HG03442 (cell line): ENCODE results near the gene USP48.

ENCODE experiments used
- ATAC-seq: cut with Tn5 transposase; IDR thresholded peaks from one replicate; pipeline ENCODE4 v1.9.1; 2021; ENCODE audit warnings: mild to moderate bottlenecking, moderate library complexity; ENCODE audit not compliant: unreplicated experiment

USP48 gene

DNA sequence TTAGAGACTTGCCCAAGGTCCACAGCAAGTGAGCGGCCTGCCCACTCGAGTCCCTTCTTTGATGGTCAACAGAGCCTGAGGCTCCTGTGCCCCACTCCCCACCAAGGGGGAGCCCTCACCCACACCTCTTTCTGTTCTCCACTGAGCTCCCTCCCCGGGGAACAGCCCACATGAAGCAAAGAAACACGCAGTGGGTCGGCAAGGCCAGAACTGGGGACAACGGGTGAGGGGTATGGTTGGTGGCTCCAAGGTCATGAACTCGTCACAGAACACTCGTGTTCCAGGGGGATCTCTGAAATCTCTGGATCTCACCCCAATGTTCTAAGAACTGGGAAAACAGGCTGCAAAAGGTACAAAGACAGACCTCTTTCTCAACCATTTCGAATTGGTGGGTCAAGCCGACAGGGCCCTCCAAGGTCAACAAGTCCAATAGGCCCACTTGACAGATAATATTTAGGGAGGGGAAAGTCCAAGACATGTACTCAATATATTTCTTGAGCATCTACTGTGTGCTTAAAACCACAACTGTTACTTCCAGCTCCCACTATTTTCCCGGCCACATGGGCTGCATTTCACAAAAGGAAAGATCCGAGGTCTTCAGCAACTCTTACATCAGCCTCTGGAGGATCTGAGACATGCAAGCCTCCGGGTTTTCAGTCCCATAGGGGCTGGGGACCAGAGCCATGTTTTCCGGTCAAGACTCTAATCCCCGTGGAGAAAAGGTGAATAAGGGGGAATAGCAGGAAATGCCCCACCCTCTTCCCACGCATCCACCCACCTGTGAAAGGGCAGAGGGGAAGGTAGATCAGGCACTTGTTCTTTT lies 112.7 kb downstream of the USP48 start:
- ATAC-seq = no peak

DNA sequence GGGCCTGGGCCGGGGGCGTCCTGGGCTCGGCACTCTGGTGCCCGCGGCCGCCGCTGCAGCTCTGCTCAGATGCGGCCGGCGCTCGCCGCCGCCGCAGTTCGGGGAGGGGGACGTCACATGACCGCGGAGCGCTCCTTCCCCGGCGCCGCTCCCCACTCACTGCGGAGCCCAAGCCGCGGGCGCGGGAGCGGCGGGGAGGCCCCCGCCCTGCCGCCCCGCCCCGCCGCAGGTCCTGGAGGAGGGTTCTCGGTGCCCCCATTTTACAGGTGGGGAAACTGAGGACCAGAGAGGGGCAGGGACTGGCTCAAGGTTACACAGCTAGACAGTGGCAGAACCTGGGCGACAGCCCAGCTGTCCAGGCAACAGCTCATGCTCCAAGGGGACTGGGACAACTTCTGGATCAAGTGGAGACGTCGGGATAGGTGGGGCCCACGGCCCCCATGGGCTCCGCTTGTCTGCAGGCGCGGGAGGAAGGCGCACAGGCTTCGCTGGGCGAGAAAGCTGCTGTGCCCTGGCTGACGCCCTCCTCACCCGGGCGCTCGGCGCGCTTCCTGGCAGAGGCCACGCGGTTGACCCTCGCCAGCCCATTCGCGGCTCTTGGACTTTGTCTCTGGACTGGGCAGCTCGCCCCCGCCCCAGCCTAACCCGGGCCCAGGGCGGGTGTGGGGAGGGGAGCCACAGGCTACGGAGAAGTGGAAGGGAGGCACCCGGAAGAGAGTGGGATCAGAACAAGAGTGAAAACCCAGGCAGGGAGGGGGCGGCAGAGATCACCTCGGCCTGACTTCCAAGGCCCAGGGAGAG lies 113.5 kb downstream of the USP48 start, which contains the start of gene RAP1GAP:
Gene RAP1GAP (minus strand): TSS at position 100 of the 801 bp plus-strand sequence. CDS start 49,325 bp downstream, outside the sequence.
- ATAC-seq = no peak

DNA sequence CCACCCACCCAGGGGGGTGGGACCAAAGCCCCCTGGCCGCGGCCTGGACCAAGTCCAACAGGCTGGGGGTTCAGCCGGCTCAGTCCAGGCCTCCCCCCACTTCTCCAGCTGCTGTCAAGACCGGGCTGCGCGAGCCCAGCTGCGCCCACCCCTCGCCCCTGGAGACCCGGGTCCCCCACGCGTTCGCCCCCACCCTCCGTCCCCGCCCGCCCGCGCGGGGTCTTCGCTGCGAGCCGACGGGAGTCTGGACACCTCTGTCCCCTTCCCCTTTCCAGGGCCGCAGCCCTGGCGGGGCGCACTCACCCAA lies 114.0 kb downstream of the USP48 start:
- ATAC-seq = no peak

DNA sequence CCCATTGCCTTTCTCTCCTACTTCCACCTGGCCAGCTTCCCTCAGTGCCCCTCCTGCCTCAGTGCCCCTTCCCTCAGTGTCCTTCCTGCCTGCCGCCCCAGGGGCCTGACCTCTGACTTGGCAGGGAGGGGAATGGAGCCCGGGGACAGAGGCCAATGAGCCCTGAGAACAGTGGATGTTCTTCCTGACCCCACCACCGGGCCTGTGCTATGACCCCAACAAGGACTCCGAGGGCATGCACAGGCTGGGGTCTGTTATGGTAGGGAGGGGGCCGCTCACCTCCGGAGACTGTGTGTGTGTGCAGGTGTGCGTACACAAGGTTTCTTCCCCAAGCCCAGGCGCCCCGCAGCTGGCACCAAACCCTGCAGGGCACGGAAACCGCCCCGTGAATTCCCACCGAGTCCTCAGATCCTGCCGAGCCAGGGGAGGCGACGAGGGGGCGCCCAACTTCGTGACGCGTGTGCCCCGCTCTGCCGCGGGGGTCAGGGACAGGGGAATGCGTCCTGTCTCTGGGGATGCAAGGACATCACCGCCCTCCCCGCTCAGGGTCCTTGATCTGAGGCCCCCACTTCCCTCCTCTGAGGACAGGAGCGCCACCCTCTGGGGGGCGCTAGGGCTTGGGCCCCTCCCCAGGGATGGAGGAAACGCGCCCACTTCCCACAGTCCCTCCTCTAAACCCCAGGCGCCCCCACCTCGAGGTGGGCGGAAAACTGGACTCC lies 114.6 kb downstream of the USP48 start:
- no peak for ATAC-seq

DNA sequence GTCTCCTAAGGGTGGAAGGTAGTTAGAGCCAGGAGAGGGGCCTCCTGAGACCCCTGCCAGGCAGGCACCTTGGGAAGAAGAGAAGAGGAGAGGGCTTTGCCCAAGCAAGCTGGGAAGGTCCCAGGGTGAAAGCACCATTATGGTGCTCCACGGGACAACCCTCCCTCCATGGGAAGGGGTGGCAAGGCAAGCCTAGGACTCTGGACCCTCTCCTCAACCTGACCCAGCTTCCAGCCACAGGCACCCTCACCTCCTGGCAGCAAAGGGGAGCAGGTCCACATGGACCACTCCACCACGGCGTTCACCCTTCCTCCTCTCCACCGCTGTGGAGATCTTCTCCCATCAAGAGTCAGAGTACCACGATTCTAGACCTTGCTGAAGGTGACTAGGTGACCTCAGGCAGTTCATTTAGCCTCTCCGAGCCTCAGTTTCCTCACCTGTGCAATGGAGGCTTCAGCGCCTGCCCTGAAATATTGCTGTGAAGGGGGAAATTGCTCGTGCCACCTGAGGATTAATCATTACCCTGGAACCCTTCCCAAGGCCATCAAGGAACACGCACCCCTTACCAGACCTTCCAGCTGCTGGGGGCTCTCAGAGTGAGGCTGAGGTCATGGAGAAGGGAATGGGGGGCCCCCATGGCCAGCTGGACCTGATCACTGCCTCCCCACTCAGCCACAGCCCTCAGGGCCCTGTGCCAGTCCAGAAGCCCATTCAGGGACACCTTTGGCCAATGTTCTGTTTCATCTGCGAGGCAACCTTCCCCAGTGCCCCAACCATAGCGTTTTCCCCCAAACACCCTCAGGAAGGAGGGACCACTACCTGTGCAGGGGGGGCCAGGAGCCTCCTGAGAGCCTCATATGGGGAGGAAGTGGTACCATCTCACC lies 115.4 kb downstream of the USP48 start:
- ATAC-seq = no peak

DNA sequence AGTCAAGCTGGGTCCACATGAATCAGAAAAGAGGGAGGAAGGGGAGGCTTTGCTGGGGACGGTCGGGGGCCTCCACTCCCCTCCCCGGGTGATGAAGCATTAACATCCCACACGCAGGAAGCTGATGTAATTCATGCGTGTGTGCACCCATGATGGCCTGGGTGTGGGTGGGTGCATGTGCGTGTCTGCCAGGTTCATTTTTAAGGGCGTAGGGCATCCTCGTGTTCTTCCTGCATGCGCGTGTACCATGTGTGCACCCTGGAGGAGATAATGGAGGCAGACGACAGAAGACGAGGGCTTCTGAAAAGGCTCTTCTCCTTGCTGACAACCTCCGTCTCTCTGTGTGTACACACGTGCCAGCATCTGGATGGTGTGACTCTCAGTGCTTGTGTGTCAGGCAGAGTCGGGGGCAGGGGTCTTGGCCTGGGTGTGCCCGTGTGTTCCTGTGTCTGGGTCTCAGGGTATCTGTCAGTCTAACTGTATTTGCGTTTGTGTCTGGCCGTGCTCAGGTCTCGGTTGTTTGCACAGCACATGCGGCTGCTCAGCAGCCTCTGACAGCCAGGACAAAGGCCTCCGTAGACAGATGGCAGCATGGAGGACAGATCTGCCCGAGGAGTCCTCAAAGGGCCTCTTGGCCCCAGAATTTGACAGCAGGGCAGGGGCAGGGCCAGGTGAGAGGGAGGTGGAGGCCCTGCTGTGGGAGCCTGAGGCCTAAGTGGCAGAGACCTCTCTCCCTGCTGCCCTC lies 116.2 kb downstream of the USP48 start:
- ATAC-seq = no peak

DNA sequence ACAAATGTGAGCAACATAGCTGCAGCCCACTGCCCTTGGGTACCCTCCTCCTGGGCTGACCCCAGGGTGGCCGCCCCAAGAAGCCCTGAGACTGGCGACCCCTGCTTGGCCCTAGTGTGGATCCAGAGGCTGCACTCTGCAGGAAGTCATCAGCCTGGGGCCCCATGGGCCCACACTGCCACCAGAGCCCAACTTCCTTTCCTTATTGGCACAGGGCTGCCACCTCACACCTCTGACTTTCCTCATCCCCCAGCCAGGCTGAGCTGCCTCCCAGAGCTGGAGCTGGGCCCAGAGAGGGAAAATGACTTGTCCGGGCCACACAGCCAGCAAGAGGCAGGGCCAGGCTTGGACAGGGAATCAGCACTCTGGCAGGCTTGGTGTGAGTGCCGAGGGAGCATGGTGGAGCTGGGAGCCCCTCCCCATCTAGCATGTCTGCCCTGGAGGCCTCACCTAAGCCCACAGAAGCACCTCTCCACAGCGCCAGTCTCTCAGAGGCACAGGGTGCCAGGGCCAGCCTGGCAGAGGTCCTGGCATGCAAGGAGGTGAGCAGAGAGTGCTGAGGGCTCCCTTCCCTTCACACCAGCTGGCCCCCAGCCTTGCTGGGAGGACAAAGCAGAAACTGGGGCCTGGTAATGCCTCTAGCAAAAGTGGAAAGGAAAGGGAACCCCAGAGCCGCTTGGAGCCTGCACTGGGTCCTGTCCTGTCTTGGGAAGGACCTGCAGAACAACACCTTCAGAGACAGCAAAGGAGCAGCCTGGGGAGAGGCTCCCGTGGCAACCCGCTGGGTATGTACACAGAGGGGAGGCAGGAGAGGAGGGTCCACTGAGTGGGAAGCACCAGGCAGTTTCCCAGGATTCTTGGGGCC lies 117.0 kb downstream of the USP48 start:
- no peak for ATAC-seq

DNA sequence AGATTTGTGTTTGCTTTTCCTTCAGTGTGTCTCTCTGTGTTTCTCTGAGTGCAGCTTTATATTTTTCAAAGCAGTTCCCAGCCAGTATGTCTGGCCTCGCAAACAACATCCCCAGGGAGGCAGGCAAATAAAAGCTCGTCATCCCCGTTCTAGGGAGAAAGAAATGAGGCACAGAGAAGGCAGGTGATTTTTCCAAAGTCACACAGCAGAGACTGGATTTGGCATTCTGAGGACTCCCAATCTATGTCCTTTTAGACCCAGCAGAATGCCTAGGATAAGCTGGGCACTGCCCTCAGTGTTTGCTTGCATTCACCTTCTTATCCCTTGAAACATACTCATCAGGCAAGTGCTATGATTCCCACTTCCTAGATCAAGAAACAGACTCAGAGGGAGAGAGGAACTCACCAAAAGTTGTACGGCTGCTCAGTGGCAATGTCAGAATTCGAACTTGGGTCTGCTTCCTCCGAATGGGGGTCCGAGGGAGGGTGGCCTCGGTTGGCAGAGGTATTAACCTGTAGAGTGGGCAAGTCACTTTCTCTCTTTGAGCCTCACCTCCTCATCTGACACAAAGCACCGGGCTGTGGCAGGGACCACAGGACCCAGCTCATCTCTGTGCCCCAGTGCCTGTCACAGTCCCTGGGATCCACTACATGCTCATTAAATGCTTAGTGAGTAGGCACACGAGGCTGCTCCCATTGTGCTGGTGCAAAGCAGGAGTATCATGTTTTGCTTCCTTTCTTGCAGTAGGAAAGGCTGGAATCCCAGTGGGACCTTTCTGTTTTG lies 118.0 kb downstream of the USP48 start:
- no peak for ATAC-seq

DNA sequence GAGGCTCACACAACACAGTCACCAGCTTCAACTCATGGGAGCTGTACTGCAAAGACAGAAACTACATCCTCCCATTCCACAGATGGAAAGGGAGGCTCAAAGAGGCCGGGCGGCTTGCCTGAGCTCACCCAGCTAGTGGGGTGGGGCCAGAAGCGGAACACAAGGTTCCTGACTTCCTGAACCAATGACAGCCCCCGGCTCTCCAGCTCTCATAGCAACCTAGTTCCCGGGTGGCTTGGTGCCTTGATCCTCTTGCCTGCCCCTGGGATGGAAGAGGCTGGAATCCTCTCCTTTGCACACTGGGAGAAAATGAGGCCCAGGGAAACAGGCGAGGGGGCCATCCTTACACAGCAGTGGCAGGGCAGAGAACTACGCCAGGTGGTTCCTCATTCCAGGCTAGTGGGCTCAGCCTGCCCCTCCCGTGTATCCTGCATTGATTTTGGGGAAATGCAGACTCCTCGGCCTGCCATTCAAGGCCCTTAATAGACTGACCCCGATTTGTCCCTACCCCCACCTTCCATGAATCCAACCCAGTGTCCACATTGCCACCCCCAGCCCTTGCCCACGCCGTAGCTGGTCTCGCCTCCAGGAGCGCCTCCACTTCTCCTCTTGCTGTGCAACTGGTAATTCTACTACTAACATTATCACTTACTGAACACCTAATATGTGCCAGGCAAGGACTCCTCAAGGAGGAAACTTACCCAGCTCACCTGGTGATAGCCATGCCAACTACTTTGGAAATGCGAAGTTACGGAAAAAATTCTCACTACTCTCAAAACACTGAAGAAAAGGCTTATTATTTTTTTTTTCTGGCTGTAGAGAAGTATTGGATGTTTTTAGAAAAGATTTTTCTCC lies 118.8 kb downstream of the USP48 start:
- no peak for ATAC-seq

DNA sequence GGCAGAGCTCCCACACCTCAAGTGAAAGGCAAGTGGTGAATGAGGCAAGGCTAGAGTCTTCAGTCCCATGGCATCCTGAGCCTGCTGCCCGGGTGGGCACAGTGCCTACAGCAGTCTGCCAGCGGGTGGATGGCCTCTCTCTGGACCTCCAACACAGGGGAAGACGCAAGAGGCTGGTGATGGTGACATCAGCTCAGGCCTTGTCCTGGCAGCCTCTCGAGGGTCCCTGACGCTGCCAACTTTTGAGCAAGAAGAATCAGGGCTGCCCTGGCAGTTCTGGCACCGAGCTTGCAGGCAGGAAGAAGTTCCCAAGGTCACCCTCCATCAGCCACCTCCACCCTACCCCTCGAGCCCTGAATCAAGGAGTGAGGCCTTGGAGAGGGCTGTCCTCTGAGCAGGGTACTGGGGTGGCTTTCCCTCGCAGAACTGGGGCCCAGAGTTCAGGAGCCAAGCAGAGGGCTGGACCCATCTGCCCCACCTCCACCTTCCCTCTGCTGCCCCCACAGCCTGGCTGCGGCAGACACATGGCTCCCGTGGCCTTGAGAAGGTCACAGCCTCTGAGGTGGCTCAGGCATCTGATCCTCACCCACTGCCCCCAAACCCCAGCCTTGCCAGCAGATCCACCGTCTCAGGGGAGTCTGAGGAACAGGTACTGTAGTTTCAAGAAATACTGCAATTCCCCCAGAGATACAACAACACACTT lies 119.5 kb downstream of the USP48 start:
- no peak for ATAC-seq

DNA sequence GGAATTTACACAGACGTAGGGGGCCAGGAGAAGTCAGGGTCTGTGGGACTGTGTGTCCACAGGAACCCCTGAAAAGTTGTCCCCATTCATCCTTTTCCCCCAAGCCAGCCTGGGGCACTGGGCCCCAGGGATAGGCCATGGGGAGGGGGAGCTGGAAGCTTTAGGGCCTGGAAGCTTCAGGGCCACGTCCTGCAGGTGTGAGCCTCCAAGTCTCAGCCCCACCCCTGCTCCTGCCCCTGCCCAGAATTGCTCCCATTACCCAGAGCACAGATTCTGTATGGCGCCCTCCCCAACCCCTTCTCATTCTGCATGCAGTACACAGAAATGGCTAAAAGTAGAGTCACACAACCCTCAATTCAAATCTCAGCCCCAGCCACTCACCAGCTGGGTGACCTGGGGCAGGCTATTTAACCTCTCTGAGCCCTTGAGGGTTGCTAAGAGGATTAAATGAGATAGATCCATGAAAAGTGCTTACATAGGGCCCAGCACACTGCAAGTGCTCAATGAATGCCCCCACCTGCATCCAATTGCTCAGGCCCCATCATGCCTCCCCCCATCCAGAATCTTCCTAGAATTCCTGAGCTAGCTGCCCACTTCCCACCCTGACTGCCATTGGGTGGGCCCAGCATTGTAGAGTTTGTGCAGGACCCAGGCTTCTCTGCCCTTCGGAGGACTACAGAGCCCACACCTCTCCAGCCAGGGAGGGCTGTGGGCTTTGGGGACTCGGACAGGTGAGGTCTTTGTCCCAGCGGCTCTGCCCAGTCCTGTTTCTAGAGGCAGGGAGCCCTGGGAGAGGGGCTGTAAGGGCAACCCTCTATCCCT lies 120.3 kb downstream of the USP48 start:
- ATAC-seq = no peak

DNA sequence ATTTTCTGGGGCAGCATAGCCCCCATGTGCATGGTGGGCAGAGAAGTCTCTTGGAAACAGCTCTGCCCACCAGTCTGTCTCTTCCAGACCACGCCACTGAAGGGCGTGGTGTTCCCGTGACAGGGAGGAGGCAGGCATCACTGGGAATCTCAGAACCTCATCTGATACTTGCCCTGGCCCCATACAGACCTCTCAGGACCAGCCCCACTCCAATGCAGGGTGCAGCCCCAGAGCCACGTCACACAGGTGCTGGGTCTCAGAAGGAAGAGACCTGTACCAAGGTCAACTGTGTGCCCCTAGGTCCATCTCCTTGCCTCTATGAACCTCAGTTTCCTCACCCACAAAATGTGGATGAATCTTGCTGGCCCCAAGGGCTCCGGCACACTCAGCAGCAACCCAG lies 121.1 kb downstream of the USP48 start:
- no peak for ATAC-seq

DNA sequence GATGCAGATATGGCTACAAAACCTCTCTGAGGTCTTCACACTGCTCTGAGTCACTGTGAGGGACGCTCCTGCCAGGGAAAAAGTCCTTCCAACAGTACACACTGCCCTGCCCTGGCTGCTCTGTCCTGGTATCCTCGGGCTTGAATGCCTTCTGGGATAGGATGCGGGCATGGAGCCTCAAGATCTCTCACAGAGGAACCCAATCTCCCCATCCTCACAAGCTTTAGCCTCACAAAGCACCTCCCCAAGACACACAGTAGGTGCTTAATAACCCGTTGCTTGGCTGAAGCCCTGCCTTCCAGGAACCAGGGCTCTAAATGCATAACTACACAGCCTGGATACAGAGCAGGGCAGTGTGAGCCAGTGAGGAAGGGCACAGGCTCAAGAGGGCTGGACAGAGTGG lies 123.0 kb downstream of the USP48 start:
- no peak for ATAC-seq

DNA sequence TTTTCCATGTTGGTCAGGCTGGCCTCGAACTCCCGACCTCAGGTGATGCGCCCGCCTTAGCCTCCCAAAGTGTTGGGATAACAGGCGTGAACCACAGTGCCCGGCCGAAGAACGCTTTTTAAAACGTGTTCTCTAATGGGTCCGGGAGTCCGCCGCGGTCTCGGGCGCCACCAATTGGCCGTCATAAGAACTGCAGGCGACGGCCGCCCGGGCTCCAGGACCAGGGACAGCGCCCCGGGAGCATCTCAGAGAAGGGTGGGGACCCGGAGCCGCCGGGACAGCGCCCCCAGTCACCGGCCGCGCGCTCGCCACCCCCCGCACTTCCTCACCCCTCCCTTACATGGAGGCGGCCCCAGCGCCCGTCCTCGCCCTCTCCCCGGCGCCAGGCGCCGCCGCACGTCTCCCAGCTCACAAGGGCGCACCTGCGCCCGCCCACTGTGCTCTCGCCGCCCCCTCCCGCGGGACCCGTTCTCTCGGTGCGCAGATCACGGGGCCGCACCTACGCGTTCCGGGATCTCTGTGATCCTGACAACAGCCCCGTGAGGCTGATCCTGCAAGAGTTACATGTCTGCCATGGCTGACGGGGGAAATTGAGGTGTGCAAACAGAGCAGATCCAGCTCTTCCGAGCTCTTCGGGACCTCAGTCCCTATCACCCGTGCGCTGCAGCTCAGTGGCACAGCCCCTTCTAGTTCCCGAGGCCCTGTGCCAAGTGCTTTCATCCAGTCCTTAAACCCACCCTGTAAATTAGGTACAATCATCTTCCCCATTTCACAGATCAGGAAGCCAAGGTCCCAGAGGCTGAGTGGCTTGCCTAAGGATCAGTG lies 123.6 kb downstream of the USP48 start:
- peak; percentile 60 for ATAC-seq
